ENCODE data around the gene TGFBRAP1.

- TF ChIP-seq CTCF (conservative IDR thresholded peaks at IDR 0.05) (no peak), ZFX (IDR thresholded peaks at IDR 0.05) (no peak)
Measured at GRCh38 chr2:105307962-105308361, 21.6 kb downstream of the TGFBRAP1 start.

Data from C4-2B (cell line).